ENCODE data around the gene ABCB6. TPM values are rescaled to one million over a fixed set of nuclear protein-coding genes. Genes with fewer than 3 reads are reported as not detected.
"Not testable (repeated sequence)": the region's sequence is repeated elsewhere in the genome, so short reads cannot be mapped to it uniquely, and the experiment has no call there.

The ABCB6 gene
- total RNA-seq = 10 to 100 TPM in 1 of 2 donors, 1 to 10 TPM in 1; 9.3 to 12.1 TPM

GRCh38 chr2:219218732-219219701 lies at the start of gene ABCB6:
ABCB6 (minus strand) TSS chr2:219218958; CDS start chr2:219218673, 285 bp downstream.
- peaks cover 0 to 37% of the 10 kb centered on the region in 2 donors for H3K4me1 ChIP-seq
- H3K4me3 ChIP-seq = peak within 1 kb of the TSS; percentile 41 to 63
- no peaks in the 10 kb centered on the region for H3K27me3 ChIP-seq
- peaks cover 65% of the 10 kb centered on the region for H3K36me3 ChIP-seq
- no peaks in the 10 kb centered on the region for H3K9me3 ChIP-seq
- H3K27ac ChIP-seq = peak within 1 kb of the TSS; percentile 90 to 96
- TF ChIP-seq, protein P1, sequence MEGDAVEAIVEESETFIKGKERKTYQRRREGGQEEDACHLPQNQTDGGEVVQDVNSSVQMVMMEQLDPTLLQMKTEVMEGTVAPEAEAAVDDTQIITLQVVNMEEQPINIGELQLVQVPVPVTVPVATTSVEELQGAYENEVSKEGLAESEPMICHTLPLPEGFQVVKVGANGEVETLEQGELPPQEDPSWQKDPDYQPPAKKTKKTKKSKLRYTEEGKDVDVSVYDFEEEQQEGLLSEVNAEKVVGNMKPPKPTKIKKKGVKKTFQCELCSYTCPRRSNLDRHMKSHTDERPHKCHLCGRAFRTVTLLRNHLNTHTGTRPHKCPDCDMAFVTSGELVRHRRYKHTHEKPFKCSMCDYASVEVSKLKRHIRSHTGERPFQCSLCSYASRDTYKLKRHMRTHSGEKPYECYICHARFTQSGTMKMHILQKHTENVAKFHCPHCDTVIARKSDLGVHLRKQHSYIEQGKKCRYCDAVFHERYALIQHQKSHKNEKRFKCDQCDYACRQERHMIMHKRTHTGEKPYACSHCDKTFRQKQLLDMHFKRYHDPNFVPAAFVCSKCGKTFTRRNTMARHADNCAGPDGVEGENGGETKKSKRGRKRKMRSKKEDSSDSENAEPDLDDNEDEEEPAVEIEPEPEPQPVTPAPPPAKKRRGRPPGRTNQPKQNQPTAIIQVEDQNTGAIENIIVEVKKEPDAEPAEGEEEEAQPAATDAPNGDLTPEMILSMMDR (IDR thresholded peaks at IDR 0.05) = no peak
- DNase-seq (ENCODE audit: low spot score) = peak; percentile 99

- H3K4me1 ChIP-seq = no peaks in the 10 kb centered on the region
- DNase-seq (ENCODE audit: low spot score) = no peak
- no peak overlapping the region for H3K4me3 ChIP-seq
- TF ChIP-seq, protein P1 (IDR thresholded peaks at IDR 0.05) = no peak
- no peaks in the 10 kb centered on the region for H3K9me3 ChIP-seq
- H3K36me3 ChIP-seq = no peaks in the 10 kb centered on the region
- H3K27ac ChIP-seq = no peak overlapping the region
- no peaks in the 10 kb centered on the region for H3K27me3 ChIP-seq
These were observed 49.5 kb upstream of the ABCB6 start for GRCh38 chr2:219268294-219268693.

- H3K36me3 ChIP-seq = no peaks in the 10 kb centered on the region
- no peaks in the 10 kb centered on the region for H3K4me1 ChIP-seq
- H3K4me3 ChIP-seq = no peak overlapping the region
- TF ChIP-seq, protein P1 (IDR thresholded peaks at IDR 0.05) = no peak
- H3K27ac ChIP-seq = no peak overlapping the region
- no peaks in the 10 kb centered on the region for H3K27me3 ChIP-seq
- DNase-seq (ENCODE audit: low spot score) = no peak
- no peaks in the 10 kb centered on the region for H3K9me3 ChIP-seq
These were observed 48.1 kb upstream of the ABCB6 start for GRCh38 chr2:219266886-219267285.

DNA sequence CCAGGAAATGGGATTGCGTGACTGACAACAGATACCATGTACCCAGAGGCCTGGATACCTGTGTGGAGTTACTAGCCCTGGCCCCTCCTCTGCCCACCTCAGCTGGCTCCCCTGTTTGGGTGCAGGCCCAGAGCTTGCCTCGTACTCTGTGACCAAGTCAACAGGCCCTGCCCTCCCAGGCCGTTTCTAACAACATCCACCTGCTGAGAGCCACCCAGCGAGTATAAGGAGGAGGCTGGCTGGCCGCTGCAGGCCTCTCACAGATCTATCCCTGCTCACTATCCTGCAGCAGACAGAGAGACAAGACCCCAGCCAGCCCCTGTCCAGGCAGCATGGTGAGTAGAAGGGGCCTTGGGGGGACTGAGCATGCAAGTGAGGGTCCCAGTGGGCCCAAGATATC lies 47.5 kb upstream of the ABCB6 start:
- H3K4me1 ChIP-seq = no peaks in the 10 kb centered on the region
- H3K36me3 ChIP-seq = no peaks in the 10 kb centered on the region
- H3K9me3 ChIP-seq = no peaks in the 10 kb centered on the region
- H3K4me3 ChIP-seq = no peak overlapping the region
- no peak overlapping the region for H3K27ac ChIP-seq
- no peaks in the 10 kb centered on the region for H3K27me3 ChIP-seq
- TF ChIP-seq, protein P1 (IDR thresholded peaks at IDR 0.05) = no peak
- no peak for DNase-seq (ENCODE audit: low spot score)

- H3K27me3 ChIP-seq = no peaks in the 10 kb centered on the region
- no peaks in the 10 kb centered on the region for H3K36me3 ChIP-seq
- H3K4me1 ChIP-seq = no peaks in the 10 kb centered on the region
- DNase-seq (ENCODE audit: low spot score) = no peak
- H3K4me3 ChIP-seq = no peak overlapping the region
- no peaks in the 10 kb centered on the region for H3K9me3 ChIP-seq
- TF ChIP-seq, protein P1 (IDR thresholded peaks at IDR 0.05) = no peak
- no peak overlapping the region for H3K27ac ChIP-seq
These were observed 42.5 kb upstream of the ABCB6 start for GRCh38 chr2:219261024-219261855.

DNA sequence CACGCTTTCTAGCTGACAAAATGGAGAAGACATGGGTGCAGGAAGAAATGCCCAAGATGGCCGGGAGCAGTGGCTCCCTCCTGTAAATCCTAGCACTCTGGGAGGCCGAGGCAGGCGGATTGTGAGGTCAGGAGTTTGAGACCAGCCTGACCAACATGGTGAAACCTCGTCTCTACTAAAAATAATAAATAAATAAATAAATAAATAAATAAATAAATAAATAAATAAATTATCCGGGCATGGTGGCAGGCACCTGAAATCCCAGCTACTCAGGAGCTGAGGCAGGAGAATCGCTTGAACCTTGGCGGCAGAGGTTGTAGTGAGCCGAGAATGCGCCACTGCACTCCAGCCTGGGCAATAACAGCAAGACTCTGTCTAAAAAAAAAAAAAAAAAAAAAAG lies 40.2 kb upstream of the ABCB6 start:
- H3K4me3 ChIP-seq; DNase-seq (ENCODE audit: low spot score); H3K36me3 ChIP-seq; H3K9me3 ChIP-seq; H3K4me1 ChIP-seq; H3K27ac ChIP-seq; H3K27me3 ChIP-seq: not testable (repeated sequence)
